Activated CD8-positive, alpha-beta T cell treated with anti-CD3 and anti-CD28 coated beads for 36 hours (primary cell): ENCODE measurements around the gene B4GALT2. TPM values are rescaled to one million over a fixed set of nuclear protein-coding genes. Genes with fewer than 3 reads are reported as not detected.

ENCODE experiments used
- ATAC-seq: fragments of 200-7000 bp; cut with Tn5 transposase; one replicate; pipeline ENCODE4 v1.10.0; 2021; ENCODE audit warnings: mild to moderate bottlenecking, moderate library complexity
- CTCF ChIA-PET: fragments of 350-600 bp; sonication (Branson Sonifier 250); formaldehyde crosslinking; loops from one replicate; lab custom pipeline; 2021; ENCODE audit warnings: antibody characterized with exemption; lab: Charles Lee
- POLR2A ChIA-PET: fragments of 350-600 bp; sonication (Branson Sonifier 250); formaldehyde crosslinking; loops from one replicate; lab custom pipeline; 2021; ENCODE audit warnings: antibody characterized with exemption; lab: Charles Lee
- DNase-seq: peaks from one replicate; pipeline ENCODE4 v3.0.0-alpha.2; 2020
- H3K27ac Mint-ChIP-seq: one replicate; pipeline ENCODE4 v1.8.0; 2021; ENCODE audit warnings: mild to moderate bottlenecking, mixed read lengths
- H3K27me3 Mint-ChIP-seq: one replicate; pipeline ENCODE4 v1.8.0; 2021; ENCODE audit warnings: mixed read lengths
- H3K36me3 Mint-ChIP-seq: one replicate; pipeline ENCODE4 v1.8.0; 2021; ENCODE audit warnings: low read depth, mixed read lengths
- H3K4me1 Mint-ChIP-seq: one replicate; pipeline ENCODE4 v1.8.0; 2021; ENCODE audit warnings: low read depth, mixed read lengths
- H3K4me3 Mint-ChIP-seq: one replicate; pipeline ENCODE4 v1.8.0; 2021; ENCODE audit warnings: mild to moderate bottlenecking, moderate library complexity, mixed read lengths
- H3K9me3 Mint-ChIP-seq: one replicate; pipeline ENCODE4 v1.8.0; 2021; ENCODE audit warnings: mixed read lengths
- CTCF ChIP-seq: fragments of 200-600 bp; IDR thresholded peaks from one replicate; pipeline ENCODE4 v1.8.0; 2022; ENCODE audit warnings: antibody characterized with exemption, mild to moderate bottlenecking
- intact Hi-C: fragments of 100-400 bp; cut with micrococcal nuclease; formaldehyde crosslinking; loops from one replicate; pipeline ENCODE4 v1.10.0; 2022
- total RNA-seq, 2 experiments: library from RNA; stranded (reverse); gene quantifications; one replicate each; pipeline ENCODE4 v1.2.3, GENCODE V29; 2021

B4GALT2 gene
- total RNA-seq, 2 experiments from 2014 or later, result 35.4 to 35.5 TPM

- no peak for DNase-seq
- Mint-ChIP-seq H3K4me3 (no peak overlapping the region), H3K27ac (no peak overlapping the region), H3K36me3 (peaks cover 2% of the 10 kb centered on the region), H3K27me3 (no peaks in the 10 kb centered on the region), H3K9me3 (no peaks in the 10 kb centered on the region), H3K4me1 (no peaks in the 10 kb centered on the region)
- intact Hi-C loops, result no loop called here
- ChIA-PET POLR2A (no interaction called here), CTCF (no interaction called here)
- no peak for TF ChIP-seq CTCF
- ATAC-seq, result no peak
These were observed 17.3 kb upstream of the B4GALT2 start for GRCh38 chr1:43961692-43962091.

- Mint-ChIP-seq H3K36me3 (peaks cover 2% of the 10 kb centered on the region), H3K9me3 (no peaks in the 10 kb centered on the region), H3K27me3 (no peaks in the 10 kb centered on the region), H3K4me3 (no peak overlapping the region), H3K4me1 (no peaks in the 10 kb centered on the region), H3K27ac (no peak overlapping the region)
- POLR2A ChIA-PET, result no interaction called here
- intact Hi-C loops, result no loop called here
- ATAC-seq (no peak), DNase-seq (no peak)
- CTCF ChIA-PET, result interaction anchor here (2.1 kb wide), 1 partner anchor 27 kb away, joined by 7 read pairs; no protein-coding TSS in a partner anchor
- no peak for TF ChIP-seq CTCF
These were observed 16.7 kb upstream of the B4GALT2 start for GRCh38 chr1:43962324-43962723.

GRCh38 chr1:43963006-43963405 lies 16.0 kb upstream of the B4GALT2 start:
- CTCF ChIA-PET, result interaction anchor here (2.1 kb wide), 1 partner anchor 28 kb away, joined by 7 read pairs; no protein-coding TSS in a partner anchor
- intact Hi-C loops, result no loop called here
- ATAC-seq, result no peak
- no peak for DNase-seq
- no peak overlapping the region for H3K4me3 Mint-ChIP-seq
- H3K27ac Mint-ChIP-seq, result no peak overlapping the region
- POLR2A ChIA-PET, result interaction anchor here (1.1 kb wide), 1 partner anchor 14 kb away, joined by 3 read pairs; no protein-coding TSS in a partner anchor
- H3K27me3 Mint-ChIP-seq, result no peaks in the 10 kb centered on the region
- no peaks in the 10 kb centered on the region for H3K9me3 Mint-ChIP-seq
- H3K36me3 Mint-ChIP-seq, result peaks cover 2% of the 10 kb centered on the region
- no peak for TF ChIP-seq CTCF
- no peaks in the 10 kb centered on the region for H3K4me1 Mint-ChIP-seq

GRCh38 chr1:43963890-43964289 lies 15.1 kb upstream of the B4GALT2 start:
- Mint-ChIP-seq H3K4me1 (no peaks in the 10 kb centered on the region), H3K4me3 (no peak overlapping the region), H3K27me3 (no peaks in the 10 kb centered on the region), H3K36me3 (no peaks in the 10 kb centered on the region), H3K27ac (no peak overlapping the region), H3K9me3 (no peaks in the 10 kb centered on the region)
- no peak for TF ChIP-seq CTCF
- ChIA-PET POLR2A (interaction anchor here (0.6 to 1.4 kb wide), 4 partner anchors 11 to 24 kb away, joined by 3 to 4 read pairs (median 4); partner anchors contain the start of genes ATP6V0B and IPO13), CTCF (interaction anchor here (2.1 kb wide), 1 partner anchor 29 kb away, joined by 7 read pairs; no protein-coding TSS in a partner anchor)
- DNase-seq (no peak), ATAC-seq (no peak)
- intact Hi-C loops, result no loop called here

- Mint-ChIP-seq H3K27ac (no peak overlapping the region), H3K4me3 (no peak overlapping the region), H3K27me3 (no peaks in the 10 kb centered on the region), H3K4me1 (peaks cover 2% of the 10 kb centered on the region), H3K9me3 (no peaks in the 10 kb centered on the region), H3K36me3 (no peaks in the 10 kb centered on the region)
- ChIA-PET POLR2A (no interaction called here), CTCF (no interaction called here)
- ATAC-seq (no peak), DNase-seq (no peak)
- TF ChIP-seq CTCF, result no peak
- intact Hi-C loops, result no loop called here
These were observed 13.7 kb upstream of the B4GALT2 start for GRCh38 chr1:43965316-43965715.
